COLO829 (cell line): ENCODE data around the gene BAZ1A.
"Not testable (repeated sequence)": the region's sequence is repeated elsewhere in the genome, so short reads cannot be mapped to it uniquely, and the experiment has no call there.

Experiments
- DNase-seq: peaks from one replicate; pipeline ENCODE4 v3.0.0; 2012; ENCODE audit warnings: low spot score

BAZ1A gene

DNA sequence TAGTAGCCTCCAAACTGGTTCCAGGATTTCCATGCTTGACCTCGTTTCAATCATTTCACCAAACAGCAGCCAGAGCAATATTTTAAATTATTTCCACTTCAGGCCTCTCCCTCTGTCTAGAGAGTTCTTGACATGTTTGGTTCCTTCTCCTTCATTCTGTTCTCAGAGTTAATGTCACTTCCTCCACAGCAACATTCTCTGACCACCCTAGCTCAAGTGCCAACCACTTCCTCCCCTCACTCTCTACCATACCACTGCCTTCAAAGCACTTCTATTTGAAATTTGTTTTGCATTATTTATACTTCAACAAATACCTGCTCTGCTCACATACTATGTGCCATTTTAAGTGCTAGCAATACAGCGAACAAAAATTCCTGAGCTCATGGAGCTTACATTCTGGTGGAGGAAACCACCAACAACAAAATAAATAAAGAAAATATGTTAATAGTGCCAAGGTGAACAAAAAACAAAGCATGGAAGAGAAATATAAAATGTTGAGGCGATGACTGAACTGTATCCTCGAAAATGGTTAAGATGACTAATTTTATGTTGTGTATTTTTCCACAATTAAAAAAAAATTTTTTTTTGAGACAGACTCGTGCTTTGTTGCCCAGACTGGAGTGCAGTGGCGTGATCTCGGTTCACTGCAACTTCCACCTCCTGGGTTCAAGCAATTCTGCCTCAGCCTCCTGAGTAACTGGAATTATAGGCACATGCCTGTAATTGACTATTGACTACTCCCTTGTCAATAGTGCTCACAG lies 17.3 kb downstream of the BAZ1A start:
- no peak for DNase-seq

- no peak for DNase-seq
Observed at GRCh38 chr14:34853041-34853440, 22.1 kb downstream of the BAZ1A start.

DNA sequence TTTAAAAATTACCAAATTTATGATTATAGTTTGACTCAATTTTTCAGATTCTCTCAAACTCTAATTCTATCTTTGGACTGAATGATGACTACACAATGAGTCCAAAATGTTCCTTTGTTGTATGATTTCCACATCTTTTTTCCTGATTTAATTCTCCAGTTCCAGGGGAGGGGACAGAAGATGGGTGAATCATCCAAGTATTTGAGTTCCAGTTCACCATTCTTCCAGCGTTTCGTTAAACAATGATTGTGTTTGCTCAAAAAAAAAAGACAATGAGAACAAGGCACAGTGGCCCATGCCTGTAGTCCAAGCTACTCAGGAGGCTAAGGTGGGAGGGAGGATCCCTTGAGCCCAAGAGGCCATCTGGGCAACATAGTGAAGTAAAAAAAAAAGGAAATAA lies 23.8 kb downstream of the BAZ1A start:
- no peak for DNase-seq

DNA sequence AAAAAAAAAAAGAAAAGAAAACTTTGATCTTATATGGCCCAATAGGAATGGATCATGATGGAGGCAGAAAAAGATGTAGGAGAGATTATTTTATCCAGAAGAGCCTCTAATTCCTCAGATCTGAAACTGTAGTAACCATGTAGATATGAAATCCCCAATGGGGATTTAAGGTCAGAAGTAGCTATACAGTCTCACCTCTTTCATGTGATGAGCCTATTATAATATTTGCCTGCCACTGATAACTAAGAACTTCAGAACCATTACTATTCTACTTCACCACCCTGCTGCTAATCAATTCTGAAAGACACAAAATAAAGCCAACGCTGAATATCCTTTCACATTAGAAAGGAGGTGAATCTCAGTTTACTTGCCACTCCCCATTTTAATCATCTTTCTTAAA lies 29.3 kb downstream of the BAZ1A start:
- DNase-seq = no peak

DNA sequence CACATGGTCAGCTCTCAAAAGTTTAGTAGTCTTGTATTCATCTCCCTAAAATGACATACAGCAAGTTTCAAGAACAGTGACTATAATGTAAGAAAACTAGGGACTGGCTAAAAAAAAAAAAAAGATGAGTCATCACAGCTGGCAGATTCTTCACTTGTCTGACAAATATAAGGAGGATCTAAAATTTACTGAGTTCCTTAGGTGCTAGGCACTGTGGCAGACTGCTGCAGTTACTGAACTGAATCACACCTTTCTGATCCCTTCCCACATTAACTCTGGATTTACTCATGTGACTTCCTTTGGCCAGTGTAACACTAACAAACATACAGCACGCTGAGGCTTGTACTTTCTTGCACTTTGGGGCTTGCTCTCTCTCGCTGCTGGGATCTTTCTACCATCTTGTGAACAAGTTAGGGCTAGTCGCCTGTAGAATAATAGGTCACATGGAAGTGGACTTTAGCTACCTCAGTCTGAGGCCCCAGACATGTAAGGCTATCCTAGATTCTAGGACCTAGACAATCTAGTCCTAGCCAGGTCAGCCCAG lies 32.1 kb downstream of the BAZ1A start:
- DNase-seq = peak; percentile 63

GRCh38 chr14:34837801-34838322 lies 37.3 kb downstream of the BAZ1A start:
- DNase-seq = peak; percentile 85

DNA sequence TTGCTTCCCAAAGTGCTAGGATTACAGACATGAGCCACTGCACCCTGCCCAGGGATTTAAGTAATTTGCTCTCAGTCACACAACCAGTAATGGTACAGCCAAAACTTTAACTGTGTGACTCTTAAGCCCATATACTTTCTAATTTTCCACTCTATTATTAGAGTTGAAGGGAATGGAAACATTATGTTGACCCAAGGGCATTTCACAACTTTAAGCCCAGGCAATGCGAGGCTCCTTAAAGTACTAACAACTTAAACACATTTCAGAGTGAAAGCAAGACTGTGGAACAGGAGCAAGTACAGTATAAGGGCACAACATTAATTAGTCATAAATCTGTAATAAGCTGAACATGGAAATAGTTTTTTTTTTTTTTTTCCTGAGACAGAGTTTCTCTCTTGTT lies 39.8 kb downstream of the BAZ1A start:
- DNase-seq = no peak

- no peak for DNase-seq
Observed at GRCh38 chr14:34833549-34834523, 41.3 kb downstream of the BAZ1A start.

GRCh38 chr14:34826661-34827060 lies 48.5 kb downstream of the BAZ1A start:
- DNase-seq = no peak

GRCh38 chr14:34824826-34825225 lies 50.3 kb downstream of the BAZ1A start:
- DNase-seq = no peak

DNA sequence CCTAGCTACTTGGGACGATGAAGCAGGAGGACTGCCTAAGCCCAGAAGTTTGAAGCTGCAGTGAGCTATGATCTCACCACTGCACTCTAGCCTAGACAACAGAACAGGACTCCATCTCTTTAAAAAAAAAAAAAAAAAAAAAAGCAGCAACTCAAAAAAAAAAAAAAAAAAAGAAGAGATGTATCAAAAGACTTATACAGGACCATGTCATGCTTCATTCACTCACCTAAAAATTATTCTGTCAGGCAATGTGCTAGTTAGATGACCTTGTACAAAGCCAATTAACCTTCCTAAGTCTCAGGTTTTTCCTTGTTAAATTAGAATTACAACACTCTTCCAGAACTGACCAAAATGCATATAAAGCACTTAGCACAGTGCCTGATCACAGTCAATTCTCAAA lies 50.9 kb downstream of the BAZ1A start:
- no peak for DNase-seq

DNA sequence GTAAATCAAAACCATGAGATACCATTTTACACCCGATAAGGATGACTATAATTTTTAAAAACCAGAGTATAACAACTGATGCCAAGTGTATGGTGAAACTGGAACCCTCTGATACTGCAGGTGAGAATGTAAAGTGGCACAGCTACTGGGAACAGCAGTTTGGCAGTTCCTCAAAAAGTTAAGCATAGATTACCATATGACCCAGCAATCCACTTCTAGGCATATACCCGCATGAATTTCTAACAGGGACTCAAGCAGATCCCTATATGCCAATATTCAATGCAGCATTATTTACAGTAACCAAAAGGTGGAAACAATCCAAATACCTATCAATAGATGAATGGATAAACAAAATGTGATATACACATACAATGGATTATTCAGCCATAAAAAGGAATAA lies 57.4 kb downstream of the BAZ1A start:
- DNase-seq = no peak

GRCh38 chr14:34810028-34810427 lies 65.1 kb downstream of the BAZ1A start:
- no peak for DNase-seq

GRCh38 chr14:34806257-34806656 lies 68.9 kb downstream of the BAZ1A start:
- no peak for DNase-seq

GRCh38 chr14:34804933-34805332 lies 70.2 kb downstream of the BAZ1A start:
- no peak for DNase-seq

- not testable (repeated sequence) for DNase-seq
Observed at GRCh38 chr14:34798861-34799260, 76.3 kb downstream of the BAZ1A start.

GRCh38 chr14:34797747-34798583 lies 77.2 kb downstream of the BAZ1A start:
- no peak for DNase-seq

- no peak for DNase-seq
Observed at GRCh38 chr14:34796902-34797301, 78.3 kb downstream of the BAZ1A start.

GRCh38 chr14:34794941-34795340 lies 80.2 kb downstream of the BAZ1A start:
- DNase-seq = no peak

GRCh38 chr14:34794217-34794616 lies 80.9 kb downstream of the BAZ1A start:
- no peak for DNase-seq

- no peak for DNase-seq
Observed at GRCh38 chr14:34792598-34792997, 82.6 kb downstream of the BAZ1A start.
